SK-N-SH (cell line): Measurements from ENCODE around the gene RPA3. TPM values are rescaled to one million over a fixed set of nuclear protein-coding genes. Genes with fewer than 3 reads are reported as not detected.

ENCODE experiments used
- CTCF ChIA-PET: fragments of 300-600, 350-600 bp; formaldehyde crosslinking; extraction: SDS; loops from one replicate; lab custom pipeline; 2021; lab: Yijun Ruan, JAX
- POLR2A ChIA-PET: fragments of 350-600 bp; sonication (Branson Sonifier 250); formaldehyde crosslinking; extraction: SDS; loops from one replicate; lab custom pipeline; 2020; ENCODE audit warnings: antibody characterized with exemption, inconsistent platforms; lab: Yijun Ruan, JAX
- DNase-seq: peaks from one replicate; pipeline ENCODE4 v3.0.0; 2012
- H2AFZ ChIP-seq: fragments of 200-600 bp; sonication (generic); 2 replicates; pipeline ENCODE4 v1.8.1; 2016; ENCODE audit warnings: antibody characterized with exemption, mild to moderate bottlenecking, low read depth
- H3F3A ChIP-seq: fragments of 200-600 bp; sonication (generic); replicated peaks from 2 replicates; pipeline ENCODE3; 2016; ENCODE audit warnings: antibody characterized with exemption, mild to moderate bottlenecking; ENCODE audit not compliant: insufficient read depth
- H3K27ac ChIP-seq, 2 experiments: fragments of 200-500 bp in 1 of 2; fragments of 200-600 bp in 1 of 2; sonication (Bioruptor generic) in 1 of 2; sonication (generic), shearing (Covaris generic) in 1 of 2; 2 replicates each; pipeline versions ENCODE4 v1.5.1 to v1.6.1; 2014 to 2016; ENCODE audit warnings: low read depth in 2 of 2, inconsistent platforms in 1 of 2, low read length in 1 of 2, mild to moderate bottlenecking in 1 of 2, mixed read lengths in 1 of 2
- H3K27me3 ChIP-seq: fragments of 200-600 bp; sonication (generic), shearing (Covaris generic); 2 replicates; pipeline ENCODE4 v1.6.1; 2016; ENCODE audit warnings: mixed run types; ENCODE audit not compliant: insufficient read depth
- H3K36me3 ChIP-seq, 2 experiments: fragments of 200-500 bp in 1 of 2; fragments of 200-600 bp in 1 of 2; sonication (Bioruptor generic) in 1 of 2; sonication (generic) in 1 of 2; replicated peaks in 1 of 2; 2 replicates each; pipeline versions ENCODE3 to v1.5.1; 2014 to 2016; ENCODE audit warnings: low read length in 1 of 2, mild to moderate bottlenecking in 1 of 2; ENCODE audit not compliant: insufficient read depth in 2 of 2, control insufficient read depth in 1 of 2
- H3K4me1 ChIP-seq, 2 experiments: fragments of 200-500 bp in 1 of 2; fragments of 200-600 bp in 1 of 2; sonication (Bioruptor generic) in 1 of 2; sonication (generic), shearing (Covaris generic) in 1 of 2; 2 replicates each; pipeline versions ENCODE4 v1.5.1 to v1.6.1; 2014 to 2016; ENCODE audit warnings: low read depth in 1 of 2, low read length in 1 of 2, mixed run types in 1 of 2; ENCODE audit not compliant: insufficient read depth in 2 of 2, control insufficient read depth in 1 of 2
- H3K4me2 ChIP-seq: fragments of 200-600 bp; sonication (generic), shearing (Covaris generic); 2 replicates; pipeline ENCODE4 v1.6.1; 2017; ENCODE audit warnings: mixed run types
- H3K4me3 ChIP-seq, 2 experiments: fragments of 200-500 bp in 1 of 2; fragments of 200-600 bp in 1 of 2; sonication (Bioruptor generic) in 1 of 2; sonication (generic), shearing (Covaris generic) in 1 of 2; 2 replicates each; pipeline versions ENCODE4 v1.5.1 to v1.8.1; 2014 to 2016; ENCODE audit warnings: low read depth in 2 of 2, inconsistent platforms in 1 of 2, low read length in 1 of 2, mild to moderate bottlenecking in 1 of 2, mixed read lengths in 1 of 2, moderate library complexity in 1 of 2
- H3K79me2 ChIP-seq: fragments of 200-600 bp; sonication (generic); 2 replicates; pipeline ENCODE4 v1.8.1; 2017; ENCODE audit warnings: mild to moderate bottlenecking; ENCODE audit not compliant: insufficient read depth
- H3K9ac ChIP-seq: fragments of 200-600 bp; sonication (generic); 2 replicates; pipeline ENCODE4 v1.6.1; 2017; ENCODE audit warnings: mixed run types
- H3K9me2 ChIP-seq: fragments of 200-600 bp; sonication (generic); 2 replicates; pipeline ENCODE4 v1.6.1; 2017; ENCODE audit warnings: mixed run types
- H3K9me3 ChIP-seq: fragments of 200-600 bp; sonication (generic); 2 replicates; pipeline ENCODE4 v1.6.1; 2017; ENCODE audit warnings: mixed run types, mild to moderate bottlenecking, moderate library complexity
- H4K20me1 ChIP-seq: fragments of 200-600 bp; sonication (generic); 2 replicates; pipeline ENCODE4 v1.6.1; 2017; ENCODE audit warnings: mild to moderate bottlenecking, mixed run types; ENCODE audit not compliant: insufficient read depth
- CTCF ChIP-seq: fragments of 200-600 bp; sonication (generic); IDR thresholded peaks from 2 replicates; pipeline ENCODE4 v1.6.1; 2017; ENCODE audit warnings: antibody characterized with exemption, mild to moderate bottlenecking, moderate library complexity
- ELF1 ChIP-seq: IDR thresholded peaks from 2 replicates; pipeline ENCODE4 v1.4.0; 2012
- EP300 ChIP-seq, 2 experiments: IDR thresholded peaks; 2 replicates each; pipeline versions ENCODE4 v1.4.0 to v1.6.1; 2012; ENCODE audit warnings: borderline replicate concordance in 1 of 2, low read depth in 1 of 2, low read length in 1 of 2
- FOSL2 ChIP-seq: IDR thresholded peaks from 2 replicates; pipeline ENCODE4 v1.4.0; 2012; ENCODE audit warnings: low read depth, mild to moderate bottlenecking, moderate library complexity, borderline replicate concordance
- FOXM1 ChIP-seq: IDR thresholded peaks from 2 replicates; pipeline ENCODE4 v1.4.0; 2012; ENCODE audit warnings: low read depth, mild to moderate bottlenecking
- GATA2 ChIP-seq: sonication (generic); formaldehyde crosslinking; IDR thresholded peaks from 2 replicates; pipeline ENCODE4 v1.5.0; 2020; ENCODE audit warnings: mild to moderate bottlenecking, missing genetic modification reagents
- IRF3 ChIP-seq: fragments of 150-350 bp; IDR thresholded peaks from 2 replicates; pipeline ENCODE4 v1.6.1; 2016; ENCODE audit warnings: mild to moderate bottlenecking, low read depth, low read length
- JUND ChIP-seq: IDR thresholded peaks from 2 replicates; pipeline ENCODE4 v1.4.0; 2012
- MAX ChIP-seq: IDR thresholded peaks from 2 replicates; pipeline ENCODE4 v1.4.0; 2012; ENCODE audit warnings: low read depth
- MXI1 ChIP-seq: IDR thresholded peaks from 2 replicates; pipeline ENCODE4 v1.6.1; 2012; ENCODE audit warnings: mild to moderate bottlenecking, low read depth, low read length, improper control_type of control experiment
- PBX3 ChIP-seq: IDR thresholded peaks from 2 replicates; pipeline ENCODE4; 2012
- POLR2AphosphoS5 ChIP-seq: IDR thresholded peaks from 2 replicates; pipeline ENCODE4 v1.6.1; 2012; ENCODE audit warnings: low read depth, low read length
- RAD21 ChIP-seq: IDR thresholded peaks from 2 replicates; pipeline ENCODE4 v1.6.1; 2012; ENCODE audit warnings: mild to moderate bottlenecking, low read length
- REST ChIP-seq: IDR thresholded peaks from 2 replicates; pipeline ENCODE4 v1.6.1; 2012; ENCODE audit warnings: mild to moderate bottlenecking, low read depth, low read length, moderate library complexity
- RFX5 ChIP-seq: IDR thresholded peaks from 2 replicates; pipeline ENCODE4 v1.6.1; 2012; ENCODE audit warnings: mild to moderate bottlenecking, improper control_type of control experiment, low read length
- RXRA ChIP-seq: IDR thresholded peaks from 2 replicates; pipeline ENCODE4 v1.4.0; 2012; ENCODE audit warnings: low read depth, mild to moderate bottlenecking, borderline replicate concordance
- SIN3A ChIP-seq: IDR thresholded peaks from 2 replicates; pipeline ENCODE4 v1.6.1; 2012; ENCODE audit warnings: low read depth, mild to moderate bottlenecking, low read length, moderate library complexity, borderline replicate concordance
- TAF1 ChIP-seq: IDR thresholded peaks from 2 replicates; pipeline ENCODE4 v1.6.1; 2012; ENCODE audit warnings: low read depth, mild to moderate bottlenecking, low read length, moderate library complexity, borderline replicate concordance
- TCF12 ChIP-seq: IDR thresholded peaks from 2 replicates; pipeline ENCODE4 v1.4.0; 2012
- USF2 ChIP-seq: fragments of 150-350 bp; IDR thresholded peaks from 2 replicates; pipeline ENCODE4 v1.6.1; 2017; ENCODE audit warnings: antibody characterized with exemption, low read length, low read depth, borderline replicate concordance
- YY1 ChIP-seq: IDR thresholded peaks from 2 replicates; pipeline ENCODE4 v1.4.0; 2012; ENCODE audit warnings: low read depth, mild to moderate bottlenecking
- ZBTB33 ChIP-seq: IDR thresholded peaks from 2 replicates; pipeline ENCODE4 v1.4.0; 2012; ENCODE audit warnings: low read depth, borderline replicate concordance
- WGBS: methylation state at CpG from one replicate; pipeline ENCODE4 v1.1.6; 2017; ENCODE audit warnings: low lambda C conversion rate; 5-methylcytosine and 5-hydroxymethylcytosine counted together
- polyA plus RNA-seq, 3 experiments: library from polyadenylated mRNA; depleted of rRNA; stranded (reverse); fragments of >200 nt; gene quantifications; 2 replicates each; pipeline ENCODE4 v1.2.3, GENCODE V29; 2012

Gene RPA3
- polyA plus RNA-seq, 1 of the 3 experiments (the other 2 are of a cell fraction) = 39.0 TPM

GRCh38 chr7:7719236-7719635, 829 bp upstream of the RPA3 start:
- 28% methylated on average over 2 of the region's 2 CpGs for WGBS
- peaks cover 5% of the 10 kb centered on the region for H3F3A ChIP-seq
- no peaks in the 10 kb centered on the region for H3K9me2 ChIP-seq
- H4K20me1 ChIP-seq = no peaks in the 10 kb centered on the region
- H3K27ac ChIP-seq = peak overlapping the region; percentile 11 to 83; a peak in 3 of 4 replicates
- H3K4me1 ChIP-seq = peaks cover 10 to 23% of the 10 kb centered on the region in 2 experiments; a peak in 3 of 4 replicates
- no peaks in the 10 kb centered on the region for H3K9me3 ChIP-seq
- no peak overlapping the region; a peak in 1 of 4 replicates for H3K4me3 ChIP-seq
- DNase-seq = peak; percentile 47
- H3K27me3 ChIP-seq = no peaks in the 10 kb centered on the region
- ChIA-PET CTCF (interaction anchor here (1.1 to 2.8 kb wide), 5 partner anchors 12 to 577 kb away, joined by 3 to 12 read pairs (median 6); no protein-coding TSS in a partner anchor), POLR2A (no interaction called here)
- H3K36me3 ChIP-seq = peaks cover 0 to 2% of the 10 kb centered on the region in 2 experiments
- H3K4me2 ChIP-seq = 0 out of 2 replicates have a peak overlapping the region, but pooled peaks have one; percentile 0
- H3K9ac ChIP-seq = no peak overlapping the region
- no peak overlapping the region for H2AFZ ChIP-seq
- no peaks in the 10 kb centered on the region; the same call in 1 of the 2 replicates for H3K79me2 ChIP-seq
- TF ChIP-seq REST (no peak), FOSL2 (peak; percentile 70), POLR2AphosphoS5 (no peak), FOXM1 (0 out of 2 replicates have a peak, but pooled peaks have one; percentile 37), JUND (0 out of 2 replicates have a peak, but pooled peaks have one; percentile 55), PBX3 (peak; percentile 40; the same call in 1 of the 2 replicates), SIN3A (0 out of 2 replicates have a peak, but pooled peaks have one; percentile 47), RAD21 (0 out of 2 replicates have a peak, but pooled peaks have one; percentile 5), TCF12 (peak; percentile 80), CTCF (no peak), IRF3 (no peak), RFX5 (no peak), USF2 (no peak), RXRA (no peak), MXI1 (peak; percentile 63), YY1 (no peak), ELF1 (no peak), ZBTB33 (no peak), EP300 (IDR thresholded peaks at IDR 0.05; ENCODE audit: borderline replicate concordance in 1 of 2, low read depth in 1 of 2, low read length in 1 of 2) (peak in 1 of 2 experiments; percentile 21; a peak in 1 of 4 replicates), MAX (peak; percentile 98), GATA2 (CRISPR knock-in tag) (no peak), TAF1 (no peak)
